Activated CD8-positive, alpha-beta T cell treated with anti-CD3 and anti-CD28 coated beads for 36 hours (primary cell): ENCODE results near the gene OSBPL6. TPM values are rescaled to one million over a fixed set of nuclear protein-coding genes. Genes with fewer than 3 reads are reported as not detected.

ENCODE experiments used
- ATAC-seq: fragments of 200-7000 bp; cut with Tn5 transposase; one replicate; pipeline ENCODE4 v1.10.0; 2021; ENCODE audit warnings: mild to moderate bottlenecking, moderate library complexity
- CTCF ChIA-PET: fragments of 350-600 bp; sonication (Branson Sonifier 250); formaldehyde crosslinking; loops from one replicate; lab custom pipeline; 2021; ENCODE audit warnings: antibody characterized with exemption; lab: Charles Lee
- POLR2A ChIA-PET: fragments of 350-600 bp; sonication (Branson Sonifier 250); formaldehyde crosslinking; loops from one replicate; lab custom pipeline; 2021; ENCODE audit warnings: antibody characterized with exemption; lab: Charles Lee
- DNase-seq: peaks from one replicate; pipeline ENCODE4 v3.0.0-alpha.2; 2020
- H3K27ac Mint-ChIP-seq: one replicate; pipeline ENCODE4 v1.8.0; 2021; ENCODE audit warnings: mild to moderate bottlenecking, mixed read lengths
- H3K27me3 Mint-ChIP-seq: one replicate; pipeline ENCODE4 v1.8.0; 2021; ENCODE audit warnings: mixed read lengths
- H3K36me3 Mint-ChIP-seq: one replicate; pipeline ENCODE4 v1.8.0; 2021; ENCODE audit warnings: low read depth, mixed read lengths
- H3K4me1 Mint-ChIP-seq: one replicate; pipeline ENCODE4 v1.8.0; 2021; ENCODE audit warnings: low read depth, mixed read lengths
- H3K4me3 Mint-ChIP-seq: one replicate; pipeline ENCODE4 v1.8.0; 2021; ENCODE audit warnings: mild to moderate bottlenecking, moderate library complexity, mixed read lengths
- H3K9me3 Mint-ChIP-seq: one replicate; pipeline ENCODE4 v1.8.0; 2021; ENCODE audit warnings: mixed read lengths
- intact Hi-C: fragments of 100-400 bp; cut with micrococcal nuclease; formaldehyde crosslinking; loops from one replicate; pipeline ENCODE4 v1.10.0; 2022
- total RNA-seq, 2 experiments: library from RNA; stranded (reverse); gene quantifications; one replicate each; pipeline ENCODE4 v1.2.3, GENCODE V29; 2021
- TF ChIP-seq, protein P1 (sequence below): fragments of 200-600 bp; IDR thresholded peaks from one replicate; pipeline ENCODE4 v1.8.0; 2022; ENCODE audit warnings: antibody characterized with exemption, mild to moderate bottlenecking

Gene OSBPL6
- total RNA-seq, 2 experiments from 2014 or later, result 2.5 to 4.0 TPM

DNA sequence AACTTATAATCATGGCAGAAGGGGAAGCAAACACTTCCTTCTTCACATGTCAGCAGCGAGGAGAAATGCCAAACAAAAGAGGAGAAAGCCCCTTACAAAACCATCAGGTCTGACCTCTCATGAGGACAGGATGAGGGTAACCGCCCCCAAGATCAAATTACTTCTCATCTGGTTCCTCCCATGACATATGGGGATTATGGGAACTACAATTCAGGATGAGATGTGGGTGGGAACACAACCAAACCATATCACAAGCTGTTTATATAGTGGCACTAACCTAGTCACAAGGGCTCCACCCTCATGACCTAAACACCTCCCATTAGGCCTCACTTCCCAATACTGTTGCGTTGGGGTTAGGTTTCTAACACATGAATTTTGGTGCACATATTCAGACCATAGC is 110.0 kb downstream of the OSBPL6 start:
- Mint-ChIP-seq H3K36me3 (no peaks in the 10 kb centered on the region), H3K27ac (no peak overlapping the region), H3K4me1 (no peaks in the 10 kb centered on the region), H3K9me3 (no peaks in the 10 kb centered on the region), H3K27me3 (peaks cover 9% of the 10 kb centered on the region), H3K4me3 (no peak overlapping the region)
- intact Hi-C loops, result no loop called here
- DNase-seq, result no peak
- POLR2A ChIA-PET, result interaction anchor here (0.6 kb wide), 1 partner anchor 345 kb away, joined by 4 read pairs; no protein-coding TSS in a partner anchor
- TF ChIP-seq, protein P1, sequence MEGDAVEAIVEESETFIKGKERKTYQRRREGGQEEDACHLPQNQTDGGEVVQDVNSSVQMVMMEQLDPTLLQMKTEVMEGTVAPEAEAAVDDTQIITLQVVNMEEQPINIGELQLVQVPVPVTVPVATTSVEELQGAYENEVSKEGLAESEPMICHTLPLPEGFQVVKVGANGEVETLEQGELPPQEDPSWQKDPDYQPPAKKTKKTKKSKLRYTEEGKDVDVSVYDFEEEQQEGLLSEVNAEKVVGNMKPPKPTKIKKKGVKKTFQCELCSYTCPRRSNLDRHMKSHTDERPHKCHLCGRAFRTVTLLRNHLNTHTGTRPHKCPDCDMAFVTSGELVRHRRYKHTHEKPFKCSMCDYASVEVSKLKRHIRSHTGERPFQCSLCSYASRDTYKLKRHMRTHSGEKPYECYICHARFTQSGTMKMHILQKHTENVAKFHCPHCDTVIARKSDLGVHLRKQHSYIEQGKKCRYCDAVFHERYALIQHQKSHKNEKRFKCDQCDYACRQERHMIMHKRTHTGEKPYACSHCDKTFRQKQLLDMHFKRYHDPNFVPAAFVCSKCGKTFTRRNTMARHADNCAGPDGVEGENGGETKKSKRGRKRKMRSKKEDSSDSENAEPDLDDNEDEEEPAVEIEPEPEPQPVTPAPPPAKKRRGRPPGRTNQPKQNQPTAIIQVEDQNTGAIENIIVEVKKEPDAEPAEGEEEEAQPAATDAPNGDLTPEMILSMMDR, result no peak
- CTCF ChIA-PET, result interaction anchor here (0.7 kb wide), 1 partner anchor 110 kb away, joined by 3 read pairs; no protein-coding TSS in a partner anchor
- no peak for ATAC-seq

DNA sequence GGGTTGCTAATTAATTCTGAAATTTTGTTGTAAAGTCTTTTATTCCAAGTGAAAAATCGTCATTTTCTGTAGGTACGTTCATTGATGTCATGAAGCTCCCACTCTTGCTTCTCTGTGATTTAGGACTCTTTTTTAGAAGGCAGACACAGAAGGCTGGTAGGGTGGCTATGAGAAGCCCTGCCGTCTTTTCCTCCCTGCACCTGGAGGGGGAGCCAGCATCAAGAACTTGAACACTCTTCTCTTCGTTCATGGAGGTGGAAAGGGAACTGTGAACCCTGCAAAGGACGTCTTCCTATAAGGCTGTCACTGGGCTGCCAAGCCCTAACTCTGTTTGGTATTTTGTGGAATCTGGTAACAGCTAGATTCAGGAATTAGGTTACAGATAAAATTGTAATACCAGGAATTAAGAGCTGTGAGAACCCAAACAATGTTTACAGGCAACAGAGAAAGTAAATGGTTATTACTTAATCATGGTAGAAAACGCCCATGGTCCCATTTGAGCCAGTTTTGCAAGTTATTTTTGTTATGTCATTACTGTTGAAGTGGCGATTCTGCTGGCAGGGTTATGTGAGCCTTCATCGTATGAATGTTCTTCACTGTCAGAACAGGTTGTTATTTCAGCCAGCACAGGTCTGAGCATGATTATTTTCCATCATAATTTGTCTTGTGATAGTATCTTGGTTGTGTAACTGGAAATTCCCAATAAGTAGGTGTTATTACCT is 112.2 kb downstream of the OSBPL6 start:
- TF ChIP-seq, protein P1, result peak; percentile 54
- ChIA-PET CTCF (interaction anchor here (0.9 to 1.5 kb wide), 5 partner anchors 11 to 195 kb away, joined by 3 to 6 read pairs (median 3); partner anchors contain the start of gene RBM45), POLR2A (no interaction called here)
- ATAC-seq (peak; percentile 80), DNase-seq (peak; percentile 57)
- no peaks in the 10 kb centered on the region for H3K4me1 Mint-ChIP-seq
- no peaks in the 10 kb centered on the region for H3K36me3 Mint-ChIP-seq
- H3K9me3 Mint-ChIP-seq, result no peaks in the 10 kb centered on the region
- intact Hi-C loops, result no loop called here
- H3K4me3 Mint-ChIP-seq, result no peak overlapping the region
- peaks cover 10% of the 10 kb centered on the region for H3K27me3 Mint-ChIP-seq
- H3K27ac Mint-ChIP-seq, result no peak overlapping the region

DNA sequence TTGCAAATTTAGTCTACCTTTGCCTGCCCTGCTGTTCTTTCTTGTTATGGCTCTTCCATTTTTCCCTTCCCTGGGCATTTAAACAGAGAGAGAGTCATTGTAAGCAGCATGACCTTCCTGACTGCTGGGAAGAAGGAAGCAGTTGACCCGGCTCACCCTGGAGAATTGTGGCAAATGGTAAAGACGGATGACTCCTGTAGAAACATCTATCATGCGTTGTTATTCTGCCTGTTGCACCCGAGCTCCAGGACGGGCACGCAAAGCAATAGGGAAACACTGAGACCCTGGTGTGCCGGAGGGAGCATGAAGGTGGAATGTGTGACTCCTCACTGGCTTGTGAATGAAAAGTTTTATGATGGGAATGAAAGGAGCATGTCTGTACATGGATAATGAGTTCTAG is 113.3 kb downstream of the OSBPL6 start:
- no peaks in the 10 kb centered on the region for H3K4me1 Mint-ChIP-seq
- no peak for ATAC-seq
- no peak for DNase-seq
- no peak overlapping the region for H3K4me3 Mint-ChIP-seq
- POLR2A ChIA-PET, result no interaction called here
- CTCF ChIA-PET, result no interaction called here
- H3K9me3 Mint-ChIP-seq, result no peaks in the 10 kb centered on the region
- intact Hi-C loops, result no loop called here
- H3K36me3 Mint-ChIP-seq, result no peaks in the 10 kb centered on the region
- H3K27ac Mint-ChIP-seq, result no peak overlapping the region
- peaks cover 12% of the 10 kb centered on the region for H3K27me3 Mint-ChIP-seq
- TF ChIP-seq, protein P1, result no peak

DNA sequence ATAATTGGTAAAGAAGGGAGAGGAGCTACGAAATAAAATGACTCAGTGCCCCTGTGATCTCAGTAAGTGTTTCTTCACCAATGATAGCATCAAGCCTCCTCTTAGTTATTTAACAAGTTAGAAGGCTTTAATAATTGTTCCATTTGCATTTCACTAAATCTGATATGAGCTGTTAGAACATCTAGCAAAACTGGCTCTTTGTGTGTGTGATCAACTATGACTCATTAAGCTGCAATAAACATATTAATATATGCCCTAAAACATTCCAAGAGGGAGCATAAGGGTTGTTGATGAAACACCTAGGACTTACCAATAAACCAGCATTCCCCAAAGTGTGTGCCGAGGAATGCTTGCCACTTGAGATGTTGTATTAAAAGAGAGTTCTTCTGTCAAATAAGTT is 115.2 kb downstream of the OSBPL6 start:
- TF ChIP-seq, protein P1, result no peak
- POLR2A ChIA-PET, result no interaction called here
- H3K27me3 Mint-ChIP-seq, result peaks cover 12% of the 10 kb centered on the region
- H3K9me3 Mint-ChIP-seq, result no peaks in the 10 kb centered on the region
- H3K36me3 Mint-ChIP-seq, result no peaks in the 10 kb centered on the region
- H3K4me3 Mint-ChIP-seq, result no peak overlapping the region
- ATAC-seq, result no peak
- CTCF ChIA-PET, result no interaction called here
- no peak for DNase-seq
- no peak overlapping the region for H3K27ac Mint-ChIP-seq
- intact Hi-C loops, result no loop called here
- H3K4me1 Mint-ChIP-seq, result no peaks in the 10 kb centered on the region

DNA sequence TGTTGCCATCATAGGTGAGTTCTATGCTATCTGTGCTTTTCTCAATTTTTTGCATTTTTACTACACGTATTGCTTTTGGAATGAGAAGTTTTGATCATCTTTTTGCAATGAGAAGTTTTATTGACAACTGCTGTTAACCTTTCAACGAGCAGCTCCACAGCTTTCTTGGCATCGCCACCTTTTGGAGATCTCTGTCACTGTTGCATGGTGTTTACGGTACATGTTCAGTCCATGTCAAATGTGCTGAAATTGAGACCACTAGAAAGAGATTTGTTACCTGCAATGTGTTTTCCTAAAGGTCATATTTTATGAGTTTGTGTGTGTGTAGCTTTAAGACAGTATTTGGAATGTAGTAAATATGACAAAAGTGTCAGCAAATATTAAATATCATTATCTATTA is 120.8 kb downstream of the OSBPL6 start:
- intact Hi-C loops, result no loop called here
- ChIA-PET POLR2A (interaction anchor here (1.1 kb wide), 1 partner anchor 10 kb away, joined by 3 read pairs; no protein-coding TSS in a partner anchor), CTCF (no interaction called here)
- no peak overlapping the region for H3K4me3 Mint-ChIP-seq
- no peaks in the 10 kb centered on the region for H3K9me3 Mint-ChIP-seq
- H3K27ac Mint-ChIP-seq, result no peak overlapping the region
- H3K27me3 Mint-ChIP-seq, result peaks cover 11% of the 10 kb centered on the region
- H3K4me1 Mint-ChIP-seq, result no peaks in the 10 kb centered on the region
- ATAC-seq, result no peak
- no peaks in the 10 kb centered on the region for H3K36me3 Mint-ChIP-seq
- TF ChIP-seq, protein P1, result no peak
- no peak for DNase-seq
